Pulmonary artery endothelial cell (primary cell): Measurements from ENCODE around the gene GLCE. TPM values are rescaled to one million over a fixed set of nuclear protein-coding genes. Genes with fewer than 3 reads are reported as not detected.

ENCODE experiments used
- DNase-seq: peaks from one replicate; pipeline ENCODE4 v3.0.0-alpha.2; 2011; ENCODE audit warnings: low read depth, low spot score
- total RNA-seq: library from RNA; depleted of rRNA; stranded (reverse); fragments of >200 nt; gene quantifications from 2 replicates; pipeline ENCODE4 v1.2.3, GENCODE V29; 2014

The GLCE gene
- total RNA-seq, 1 donor from 2014 or later: 193 TPM

- DNase-seq: no peak
Measured at GRCh38 chr15:69316291-69316690, 155.9 kb downstream of the GLCE start.

DNA sequence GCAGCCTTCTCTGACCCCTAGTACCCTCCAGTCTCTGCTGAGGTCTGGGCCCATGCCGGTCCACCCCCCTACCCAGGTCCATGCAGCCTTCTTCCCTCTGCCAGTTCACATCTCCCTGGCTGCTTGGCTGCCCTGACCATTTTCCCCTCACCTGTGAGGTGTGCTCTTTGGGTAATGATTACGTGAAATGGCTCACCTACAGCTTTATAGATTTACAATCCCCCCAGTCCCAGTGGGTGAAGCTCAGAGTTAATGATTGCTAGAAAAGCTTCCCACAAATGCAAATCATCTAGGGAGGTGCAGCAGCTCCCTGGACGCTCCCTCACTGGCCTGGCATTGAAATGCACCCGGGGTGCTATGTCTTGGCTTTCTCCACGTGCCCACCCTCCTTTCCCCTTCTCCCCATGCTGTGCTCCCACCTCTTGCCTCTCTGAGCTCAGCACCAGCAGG, 157.0 kb downstream of the GLCE start:
- no peak for DNase-seq

GRCh38 chr15:69318033-69318432, 157.6 kb downstream of the GLCE start:
- DNase-seq: no peak

DNA sequence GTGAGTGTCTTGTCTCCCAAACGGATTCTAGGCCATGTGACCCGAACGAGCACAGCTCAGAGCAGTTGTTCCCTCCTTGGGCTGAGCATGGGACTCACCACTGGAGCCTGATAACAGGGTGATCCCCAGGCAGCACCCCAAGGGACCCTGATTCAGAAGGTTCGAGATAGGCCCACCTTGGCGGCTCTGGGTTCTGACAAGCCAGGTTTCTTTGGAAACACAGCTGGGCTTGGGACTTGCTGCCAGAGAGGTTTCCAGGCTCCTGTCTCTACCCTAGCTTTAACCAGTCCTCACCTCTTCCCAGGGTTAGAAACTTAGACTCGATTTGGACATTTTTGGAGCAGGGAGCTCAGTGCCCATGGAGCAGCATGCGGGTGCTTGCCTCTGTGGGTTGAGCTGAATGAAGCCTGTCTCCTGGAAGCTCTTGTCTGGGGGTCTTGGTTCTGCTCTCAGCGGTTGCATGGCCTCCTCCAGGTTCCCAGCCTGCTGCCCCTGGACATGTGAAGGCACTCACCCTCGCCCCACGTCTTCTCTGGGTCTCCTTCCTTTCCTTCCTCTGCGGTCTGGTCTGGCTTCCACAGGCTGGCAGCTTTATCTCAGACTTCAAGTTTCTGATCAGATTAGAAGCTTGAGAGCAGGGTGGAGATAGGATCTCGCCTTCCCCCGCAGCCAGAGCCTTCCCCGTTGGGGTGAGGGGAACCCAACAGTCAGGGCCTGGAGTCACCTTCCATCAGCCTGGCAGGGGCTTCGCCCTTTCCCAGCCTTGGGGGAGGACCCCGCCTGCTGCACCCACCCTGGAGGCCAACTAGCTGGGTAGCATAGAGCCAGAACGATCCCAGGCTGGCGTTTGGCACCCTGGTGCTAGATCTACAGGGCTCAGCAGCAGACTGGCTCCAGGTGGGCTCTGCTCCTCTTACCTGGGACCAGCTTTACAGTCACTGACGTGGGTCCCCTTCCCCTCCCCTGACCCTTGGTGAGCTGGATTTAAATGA, 159.2 kb downstream of the GLCE start:
- no peak for DNase-seq

- DNase-seq: no peak
Measured at GRCh38 chr15:69320977-69321554, 160.6 kb downstream of the GLCE start.

Other genes starting within 250 kb of the GLCE start
- 3.3 and 4.0 TPM in 2 replicates for gene SPESP1, start 230.1 kb upstream of the GLCE start, total RNA-seq
- under 0.01 TPM in 1 of 2 replicates, not detected in the other for gene NOX5, start 145.9 kb upstream of the GLCE start, total RNA-seq
- 0.07 and 0.13 TPM in 2 replicates for gene PAQR5, start 138.3 kb downstream of the GLCE start, total RNA-seq